GM18951 (cell line): ENCODE data around the gene ID4.

Source experiments
- POLR2A ChIP-seq: IDR thresholded peaks from 4 replicates; pipeline ENCODE4 v1.6.1; 2011; ENCODE audit warnings: mild to moderate bottlenecking; ENCODE audit not compliant: insufficient read length, insufficient read depth; ENCODE audit errors: extremely low read depth
- in situ Hi-C: fragments of 300-500 bp; cut with MboI; formaldehyde crosslinking; loops from one replicate; pipeline ENCODE4 v1.12.0; 2022; ENCODE audit warnings: low sequenced_read_pairs, mixed read lengths, inconsistent platforms; ENCODE audit not compliant: unreplicated experiment

Gene ID4, protein sequence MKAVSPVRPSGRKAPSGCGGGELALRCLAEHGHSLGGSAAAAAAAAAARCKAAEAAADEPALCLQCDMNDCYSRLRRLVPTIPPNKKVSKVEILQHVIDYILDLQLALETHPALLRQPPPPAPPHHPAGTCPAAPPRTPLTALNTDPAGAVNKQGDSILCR

DNA sequence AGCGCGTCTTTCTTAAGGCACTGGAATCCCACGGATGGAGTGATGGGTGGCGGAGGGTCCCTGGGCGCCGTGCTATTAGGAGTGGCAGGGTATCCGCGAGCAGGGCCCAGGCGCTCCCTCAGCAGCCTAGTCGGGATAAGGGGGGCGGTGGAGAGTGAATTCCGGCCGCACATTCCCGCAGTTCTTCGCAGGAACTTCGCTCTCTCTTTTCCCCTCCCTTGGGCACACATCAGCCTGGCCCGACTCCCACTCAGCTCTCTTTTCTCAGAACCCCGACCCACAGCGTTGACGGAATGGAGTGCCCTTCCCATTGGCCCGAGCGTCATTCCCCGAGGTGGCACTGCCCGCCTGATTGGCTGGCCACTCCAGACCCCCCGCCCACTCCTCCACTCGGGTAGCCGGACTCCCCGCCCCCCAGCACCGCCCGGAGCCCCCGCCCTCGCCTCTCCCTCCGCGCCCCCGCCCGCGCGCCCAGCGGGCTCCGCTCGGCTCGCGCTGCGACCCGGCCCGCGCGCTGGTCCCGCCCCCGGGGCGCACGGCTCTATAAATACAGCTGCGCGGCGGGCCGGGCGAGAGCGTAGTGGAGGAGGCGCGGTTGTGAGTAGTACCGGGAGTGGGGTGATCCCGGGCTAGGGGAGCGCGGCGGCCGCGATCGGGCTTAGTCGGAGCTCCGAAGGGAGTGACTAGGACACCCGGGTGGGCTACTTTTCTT lies at the start of gene ID4:
TSS of gene ID4 (plus strand) at position 572 of the 712 bp plus-strand sequence. CDS start 385 bp downstream, outside the sequence.
- in situ Hi-C loops: no loop called here
- TF ChIP-seq POLR2A: no peak

DNA sequence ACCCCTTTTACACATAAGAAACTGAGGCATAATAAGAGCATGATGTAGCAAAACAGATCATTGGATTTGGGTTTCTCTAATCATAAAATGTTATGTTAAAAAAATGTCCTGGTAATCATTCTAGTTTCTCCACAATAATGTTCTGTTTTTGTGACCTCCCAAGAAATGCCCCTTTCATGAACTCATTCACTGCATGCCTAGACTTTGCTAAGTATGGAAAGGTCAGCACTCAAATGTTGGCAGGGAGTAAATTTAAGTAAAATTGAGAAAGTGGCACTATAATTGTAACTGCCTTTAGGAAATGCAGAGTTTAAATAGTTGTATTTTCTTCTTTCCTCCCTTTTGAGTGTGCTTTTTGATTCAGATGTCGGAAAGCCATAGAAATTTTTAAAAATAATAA lies 48.5 kb upstream of the ID4 start:
- in situ Hi-C loops: no loop called here
- no peak for TF ChIP-seq POLR2A

DNA sequence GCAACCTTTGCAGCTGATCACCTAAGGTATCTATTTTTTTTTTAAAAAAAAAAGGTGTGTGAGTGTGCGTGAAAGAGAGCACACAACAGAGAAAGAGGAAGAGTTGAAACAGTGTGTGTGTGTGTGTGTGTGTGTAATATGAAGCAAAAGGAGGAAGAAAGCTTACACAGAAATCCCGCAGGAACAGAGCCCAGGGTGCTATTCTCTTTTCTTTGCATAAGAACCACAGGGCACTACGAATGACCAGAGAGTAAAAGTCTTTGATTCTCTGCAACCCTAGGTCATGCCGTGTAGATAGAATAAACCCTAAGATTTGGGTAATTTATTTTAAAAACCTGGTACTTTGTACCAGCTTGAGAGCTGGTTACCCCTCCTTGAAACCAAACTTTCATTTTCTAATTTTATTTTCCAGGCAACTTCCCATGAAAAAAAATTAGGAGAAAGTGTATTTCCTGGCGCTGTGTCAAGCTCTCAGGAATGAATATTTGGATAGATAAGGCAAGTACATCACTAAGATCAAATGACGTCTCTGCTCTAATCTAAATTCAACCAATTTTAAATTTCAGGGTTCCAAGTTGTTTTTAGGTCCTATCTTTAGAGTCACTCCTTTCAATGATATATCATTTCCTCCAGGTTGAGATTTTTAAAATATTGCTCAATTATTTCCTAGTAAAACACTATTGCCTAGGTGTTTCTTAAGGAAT lies 47.9 kb upstream of the ID4 start:
- in situ Hi-C loops: no loop called here

DNA sequence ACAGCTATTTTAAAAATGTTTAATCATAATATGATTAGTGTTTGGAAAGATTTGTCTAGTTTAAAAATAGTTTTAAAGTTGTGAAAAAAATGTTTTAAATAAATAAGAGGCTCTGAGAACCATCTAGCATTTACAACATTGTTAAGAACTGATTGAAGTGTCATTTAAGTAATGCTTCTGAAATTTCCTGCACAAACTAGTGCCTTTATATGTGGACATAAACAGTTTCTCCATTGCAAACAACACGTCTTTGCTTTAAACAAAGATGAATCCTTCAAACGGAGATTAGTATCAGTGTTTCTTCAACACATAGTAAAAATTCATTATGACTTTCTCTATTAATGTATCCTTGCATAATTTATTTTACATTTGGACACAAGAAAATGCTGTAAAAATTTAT lies 45.9 kb upstream of the ID4 start:
- in situ Hi-C loops: no loop called here
- TF ChIP-seq POLR2A: no peak

More for the DNA sequence above, 47.9 kb upstream of the ID4 start:
- TF ChIP-seq POLR2A: no peak

DNA sequence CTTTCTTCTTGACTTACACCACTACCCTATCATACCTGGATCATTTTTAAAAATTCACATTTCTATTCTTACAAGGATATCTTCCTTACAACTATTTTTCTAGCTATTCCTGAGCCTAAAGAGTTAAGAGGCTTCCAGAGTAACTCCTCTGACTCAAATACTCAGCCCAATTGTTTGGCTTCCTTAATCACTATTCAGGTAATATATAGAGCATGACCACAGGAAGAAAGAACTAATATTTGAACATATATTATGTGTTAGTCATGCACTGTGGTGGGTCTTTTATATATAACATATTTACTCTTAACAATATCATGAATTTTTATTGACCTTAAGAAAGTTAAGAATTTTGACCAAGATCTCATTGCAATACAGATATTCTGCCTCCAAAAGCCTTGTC lies 42.0 kb upstream of the ID4 start:
- TF ChIP-seq POLR2A: no peak
- in situ Hi-C loops: no loop called here

DNA sequence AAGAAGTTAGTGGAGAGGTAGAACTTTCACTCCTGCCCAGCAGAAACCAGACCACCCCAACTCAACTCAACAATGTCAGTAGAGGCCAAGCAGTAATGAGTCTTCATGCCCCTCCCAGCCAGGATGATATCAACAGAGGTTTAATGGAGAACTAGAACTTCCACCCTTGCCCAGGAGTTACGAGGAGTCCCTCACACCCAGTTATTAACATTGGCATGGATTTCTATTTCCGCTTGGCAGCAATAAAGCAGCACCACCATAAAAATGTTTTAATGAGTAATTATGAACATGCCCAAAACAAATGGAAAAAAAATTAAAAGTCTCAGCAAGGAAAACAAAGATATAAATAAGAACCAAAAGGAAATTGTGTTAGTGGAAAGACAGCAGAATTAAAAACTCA lies 40.7 kb upstream of the ID4 start:
- in situ Hi-C loops: no loop called here
- TF ChIP-seq POLR2A: no peak

DNA sequence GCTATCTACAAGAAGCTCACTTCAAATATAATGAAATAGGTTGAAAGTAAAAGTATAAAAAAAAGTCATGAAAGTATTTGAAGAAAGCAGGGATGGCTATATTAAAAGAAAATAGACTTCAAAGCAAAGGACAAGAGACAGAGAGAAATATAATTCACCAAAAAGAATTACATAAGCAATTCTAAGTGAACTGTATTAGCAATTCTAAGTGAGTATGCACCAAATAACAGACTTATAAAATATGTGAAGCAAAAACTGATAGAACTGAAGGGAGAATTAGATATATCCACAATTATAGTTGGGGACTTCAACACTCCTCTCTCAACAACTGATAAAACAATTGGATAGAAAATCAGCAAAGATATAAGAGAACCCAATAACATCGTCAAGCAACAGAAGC lies 38.8 kb upstream of the ID4 start:
- no peak for TF ChIP-seq POLR2A
- in situ Hi-C loops: no loop called here

DNA sequence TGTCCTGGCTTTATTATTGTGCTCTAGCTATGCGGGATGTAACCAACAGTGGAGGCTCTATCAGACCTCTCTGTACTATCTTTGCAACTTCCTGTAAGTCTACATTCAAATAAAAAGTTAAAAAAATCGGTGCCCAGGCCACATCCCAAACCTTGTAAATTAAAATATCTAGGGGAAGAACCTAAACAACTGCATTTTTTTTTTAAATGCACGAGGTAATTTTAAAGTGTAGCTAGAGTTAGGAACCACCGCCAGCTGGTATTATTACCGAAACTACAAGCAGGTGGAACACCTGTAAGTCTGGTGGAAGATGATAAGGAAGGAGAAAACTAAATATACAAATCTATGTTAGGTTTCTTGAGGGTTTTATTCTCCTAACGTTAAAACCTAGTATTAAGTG lies 34.5 kb upstream of the ID4 start:
- in situ Hi-C loops: no loop called here
- no peak for TF ChIP-seq POLR2A

DNA sequence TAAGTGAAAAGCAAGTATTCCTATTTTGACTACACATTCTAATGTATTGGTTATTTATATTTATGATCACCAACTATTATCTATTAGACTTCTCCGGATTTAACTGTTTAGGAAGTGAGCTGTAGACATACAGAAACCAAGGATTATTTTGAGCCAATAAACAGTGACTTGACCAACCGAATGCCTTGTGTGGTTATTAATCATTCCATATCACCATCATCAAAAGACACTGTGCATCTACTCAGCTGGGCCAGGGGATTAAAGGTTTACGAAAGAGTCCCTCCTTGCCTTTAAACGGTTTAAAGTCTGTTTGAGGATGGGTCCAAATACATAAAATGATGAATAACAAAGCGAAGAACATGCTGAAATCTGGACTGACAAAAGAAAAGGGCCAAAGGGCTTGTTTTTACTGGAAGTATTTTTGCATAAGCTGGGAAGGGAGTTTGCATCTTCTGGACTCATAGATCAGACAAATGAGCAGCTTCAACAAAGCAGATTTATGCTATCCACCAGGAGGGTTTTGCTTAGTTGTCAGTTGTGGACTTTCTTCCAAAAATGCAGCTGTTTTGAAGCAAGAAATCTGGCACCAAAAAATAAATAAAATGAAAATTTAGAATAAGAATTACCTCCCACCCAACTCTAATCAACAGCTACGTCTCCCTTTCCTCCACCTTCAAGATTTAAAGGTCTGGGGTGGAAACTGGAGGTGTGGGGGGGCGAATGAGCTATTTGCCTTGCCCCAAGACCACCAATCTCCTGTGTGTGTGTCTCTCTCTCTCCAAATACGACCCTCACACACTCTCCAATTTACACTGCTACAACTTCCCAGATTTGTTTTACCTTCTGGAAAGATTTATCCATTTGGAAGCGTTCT lies 33.6 kb upstream of the ID4 start:
- no peak for TF ChIP-seq POLR2A
- in situ Hi-C loops: no loop called here

DNA sequence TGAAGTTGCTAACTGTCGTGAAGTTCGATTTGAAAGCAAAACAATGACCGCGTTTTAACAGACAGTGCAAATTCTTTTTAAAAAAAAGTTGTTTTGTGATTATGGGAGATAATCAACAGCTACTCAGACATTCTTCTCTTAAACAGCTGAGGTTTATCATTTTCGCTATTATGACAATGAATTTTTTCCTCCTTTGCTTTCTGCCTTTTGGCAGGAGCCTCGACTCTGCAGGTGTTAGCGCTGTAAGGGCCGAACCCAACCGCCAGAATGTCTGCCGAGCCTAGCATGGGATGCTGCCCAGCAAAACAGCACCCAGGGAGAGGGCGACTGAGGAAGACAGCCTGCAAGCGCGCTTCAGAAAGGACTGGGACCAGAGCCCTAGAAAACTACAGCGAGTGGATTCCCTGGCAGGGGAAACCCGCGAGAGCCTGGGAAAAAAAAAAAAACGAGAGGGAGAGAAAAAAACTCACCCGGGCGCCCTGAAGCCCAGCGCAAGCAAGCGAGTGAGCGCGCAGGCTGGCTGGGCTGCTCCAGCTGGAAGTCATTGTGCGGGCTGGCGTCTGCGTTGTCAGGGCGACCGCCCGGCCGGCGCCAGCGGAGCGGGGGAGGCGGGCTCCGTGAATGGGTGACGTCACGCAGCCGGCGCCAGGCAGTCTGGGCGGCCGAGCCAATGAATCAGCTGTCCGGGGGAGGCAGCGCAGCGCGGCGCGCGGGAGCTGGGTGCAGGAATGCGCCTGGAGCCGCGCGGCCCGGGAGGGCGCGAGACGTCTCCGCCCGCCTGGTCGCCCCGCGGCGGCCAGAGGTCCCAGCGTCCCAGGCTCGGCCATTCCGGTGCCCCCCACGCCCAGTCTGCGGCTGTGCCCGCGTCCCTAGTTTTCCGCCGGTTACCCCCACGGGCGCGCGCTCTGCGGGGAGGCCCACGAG lies 32.7 kb upstream of the ID4 start:
- in situ Hi-C loops: no loop called here
- no peak for TF ChIP-seq POLR2A

DNA sequence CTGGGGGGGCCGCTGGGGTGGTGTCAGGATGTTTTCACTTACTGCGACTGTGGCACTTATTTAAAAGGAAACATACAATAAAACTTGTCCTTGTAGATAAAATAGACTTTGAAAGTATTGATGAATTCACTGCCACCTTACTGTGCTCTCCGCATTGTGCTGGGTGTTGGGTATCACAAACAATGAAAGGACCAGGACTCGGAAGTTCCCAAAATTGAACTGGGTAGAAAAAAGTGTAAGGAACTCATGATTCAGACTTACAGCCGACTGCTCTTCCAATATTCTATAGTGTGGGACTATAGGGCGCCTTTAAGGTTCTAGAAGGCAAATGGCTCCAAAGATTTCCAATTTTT lies 32.1 kb upstream of the ID4 start:
- in situ Hi-C loops: no loop called here
- no peak for TF ChIP-seq POLR2A

DNA sequence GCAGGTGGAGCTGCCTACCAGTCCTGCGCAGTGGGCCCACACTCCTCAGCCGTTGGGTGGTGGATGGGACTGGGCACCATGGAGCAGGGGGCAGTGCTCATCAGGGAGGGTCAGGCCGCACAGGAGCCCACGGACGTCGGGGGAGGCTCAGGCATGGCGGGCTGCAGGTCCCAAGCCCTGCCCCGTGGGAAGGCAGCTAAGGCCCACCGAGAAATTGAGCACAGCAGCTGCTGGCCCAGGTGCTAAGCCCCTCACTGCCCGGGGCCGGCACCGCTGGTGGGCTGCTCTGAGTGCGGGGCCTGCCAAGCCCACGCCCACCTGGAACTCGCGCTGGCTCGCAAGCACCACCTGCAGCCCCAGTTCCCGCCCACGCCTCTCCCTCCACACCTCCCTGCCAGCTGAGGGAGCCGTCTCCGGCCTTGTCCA lies 30.2 kb upstream of the ID4 start:
- in situ Hi-C loops: no loop called here

More for the DNA sequence above, 30.2 kb upstream of the ID4 start:
- TF ChIP-seq POLR2A: no peak
